ENCODE measurements around the gene PINLYP.
"Not testable (repeated sequence)": the region's sequence is repeated elsewhere in the genome, so short reads cannot be mapped to it uniquely, and the experiment has no call there.

PINLYP gene

GRCh38 chr19:43582495-43582894 is 6.9 kb downstream of the PINLYP start:
- no peak for DNase-seq (ENCODE audit: low read depth)

DNA sequence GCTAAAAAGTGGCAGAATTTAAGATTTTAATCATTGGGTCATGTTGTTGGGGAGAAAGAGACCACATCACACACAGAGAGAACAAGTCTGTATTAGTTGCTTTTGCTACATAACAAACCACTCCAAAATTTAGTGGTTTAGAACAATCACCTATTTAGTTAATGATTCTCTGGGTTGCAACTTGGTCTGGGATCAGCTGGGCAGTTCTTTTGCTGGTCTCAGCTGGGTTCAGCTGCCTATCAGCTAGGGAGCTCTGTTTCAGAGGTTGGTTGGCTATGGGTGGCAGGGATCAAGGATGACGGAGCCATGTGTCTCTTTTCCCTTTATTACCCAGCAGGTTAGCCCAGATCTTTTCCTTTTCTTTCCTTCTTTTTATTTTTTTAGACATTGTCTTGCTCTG is 8.9 kb downstream of the PINLYP start:
- no peak for DNase-seq (ENCODE audit: low read depth)

DNA sequence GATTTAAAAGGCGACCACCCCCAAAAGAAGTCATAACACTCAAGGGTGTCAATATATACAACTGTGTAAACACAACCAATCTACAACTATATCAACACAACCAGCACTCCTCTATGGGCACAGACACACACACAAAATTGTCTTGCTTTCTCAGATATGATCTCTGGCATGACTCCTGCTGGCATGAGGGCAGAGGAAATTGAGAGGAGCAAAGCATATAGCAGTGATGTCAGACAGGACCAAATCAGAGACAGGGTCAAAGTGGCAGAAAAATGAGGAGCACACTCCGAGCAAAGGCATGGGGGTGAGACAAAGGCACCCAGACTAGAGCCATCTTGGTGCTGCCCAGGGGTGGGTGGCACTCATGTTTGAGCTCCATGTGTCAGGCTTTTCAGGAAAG is 10.7 kb downstream of the PINLYP start:
- no peak for DNase-seq (ENCODE audit: low read depth)

DNA sequence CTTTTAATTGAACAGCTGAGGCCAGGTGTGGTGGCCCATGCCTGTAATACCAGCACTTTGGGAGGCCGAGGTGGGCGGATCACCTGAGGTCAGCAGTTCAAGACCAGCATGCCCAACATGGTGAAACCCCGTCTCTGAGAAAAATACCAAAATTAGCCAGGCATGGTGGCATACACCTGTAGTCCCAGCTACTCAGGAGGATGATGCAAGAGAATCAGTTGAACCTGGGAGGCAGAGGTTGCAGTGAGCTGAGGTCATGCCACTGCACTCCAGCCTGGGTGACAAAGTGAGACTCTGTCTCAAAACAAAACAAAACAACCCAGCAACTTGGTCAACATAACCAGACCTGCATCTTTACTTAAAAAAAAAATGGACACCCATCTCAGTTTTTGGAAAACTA is 11.4 kb downstream of the PINLYP start:
- not testable (repeated sequence) for DNase-seq (ENCODE audit: low read depth)

- DNase-seq (ENCODE audit: low read depth): no peak
Observed at GRCh38 chr19:43589277-43589676, 13.7 kb downstream of the PINLYP start.

DNA sequence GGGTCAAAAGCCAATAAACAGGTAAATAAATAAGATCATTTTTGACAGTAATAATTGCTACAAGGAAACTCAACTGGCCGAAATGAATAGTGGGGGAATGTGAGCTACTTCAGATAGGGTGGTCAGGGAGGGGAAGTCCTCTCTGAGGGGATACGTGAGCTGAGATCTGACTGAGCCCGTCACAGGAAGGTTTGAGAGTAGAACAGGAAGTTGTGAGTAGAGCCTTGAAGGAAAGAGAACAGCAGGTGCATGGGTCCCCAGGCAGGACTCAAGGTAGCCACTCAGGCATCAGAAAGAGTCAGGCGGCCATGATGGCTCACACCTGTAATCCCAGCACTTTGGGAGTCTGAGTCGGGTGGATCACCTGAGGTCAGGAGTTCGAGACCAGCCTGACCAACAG is 14.1 kb downstream of the PINLYP start:
- DNase-seq (ENCODE audit: low read depth): no peak

DNA sequence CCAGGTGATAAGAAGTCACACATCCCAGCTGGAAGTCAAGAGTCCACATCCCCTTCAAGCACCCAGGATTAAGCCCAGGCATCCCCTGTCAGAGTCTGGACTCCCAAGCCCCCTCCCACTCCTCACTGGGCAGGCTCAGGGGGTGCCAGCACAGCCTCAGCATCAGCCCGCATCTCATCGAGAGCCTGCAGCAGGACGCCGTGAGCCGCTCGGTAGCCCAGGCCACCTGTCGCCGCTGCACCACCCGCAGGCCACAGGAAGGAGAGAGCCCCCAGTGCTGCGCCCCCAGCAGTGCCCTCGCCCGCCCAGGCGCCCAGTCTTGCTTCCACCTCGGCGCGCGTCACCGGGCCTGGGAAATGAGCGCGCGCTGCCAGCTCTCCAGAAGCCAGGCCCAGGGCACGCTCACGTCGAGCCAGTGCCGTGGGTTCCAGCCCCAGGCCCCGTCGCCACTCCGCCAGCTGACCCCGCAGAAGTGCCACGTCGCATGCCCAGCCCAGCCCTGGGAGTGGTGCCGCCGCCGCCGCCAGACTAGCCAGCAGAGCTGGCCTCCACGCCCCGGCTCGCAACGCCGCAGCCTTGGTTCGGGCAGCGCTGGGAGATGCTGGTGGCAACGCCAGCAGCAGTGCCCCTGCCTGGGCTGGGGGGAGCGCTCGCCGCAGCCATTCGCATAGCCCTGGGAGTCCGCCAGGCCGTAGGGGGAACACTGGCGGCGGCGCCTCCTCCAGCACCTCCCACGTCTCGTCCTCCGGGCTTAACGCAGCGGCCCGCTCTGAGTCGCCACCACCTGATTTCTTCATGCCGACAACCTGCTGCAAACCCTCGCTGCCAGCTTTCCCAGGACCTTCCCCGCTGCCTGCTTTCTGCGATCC is 16.5 kb downstream of the PINLYP start:
- DNase-seq (ENCODE audit: low read depth): no peak

DNA sequence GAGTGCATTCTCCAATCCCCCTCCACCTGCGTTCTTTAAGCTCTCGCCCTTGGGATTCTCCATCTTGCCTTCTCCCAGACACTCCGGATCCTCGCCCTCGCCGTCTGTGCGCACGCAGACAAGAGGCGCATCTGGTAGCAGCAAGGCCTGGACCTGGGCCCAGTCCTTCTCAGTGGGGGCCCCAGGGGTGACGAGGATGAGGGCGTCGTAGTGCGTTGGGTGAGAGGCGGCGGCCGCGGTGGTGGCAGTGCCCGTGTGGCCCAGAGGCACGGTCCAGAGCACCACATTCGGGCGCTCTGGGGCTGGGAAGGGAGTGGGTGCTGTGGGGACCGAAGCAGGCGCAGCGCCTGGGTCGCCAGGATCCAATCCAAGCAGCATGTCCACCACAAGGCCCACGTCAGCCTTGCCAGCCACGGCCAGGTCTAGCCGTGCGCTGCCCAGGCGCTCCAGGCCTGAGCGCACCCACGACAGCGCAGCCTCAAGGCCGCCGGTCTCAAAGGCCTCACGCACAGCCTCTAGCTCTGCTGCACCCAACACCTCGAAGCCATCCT is 17.3 kb downstream of the PINLYP start:
- no peak for DNase-seq (ENCODE audit: low read depth)

DNA sequence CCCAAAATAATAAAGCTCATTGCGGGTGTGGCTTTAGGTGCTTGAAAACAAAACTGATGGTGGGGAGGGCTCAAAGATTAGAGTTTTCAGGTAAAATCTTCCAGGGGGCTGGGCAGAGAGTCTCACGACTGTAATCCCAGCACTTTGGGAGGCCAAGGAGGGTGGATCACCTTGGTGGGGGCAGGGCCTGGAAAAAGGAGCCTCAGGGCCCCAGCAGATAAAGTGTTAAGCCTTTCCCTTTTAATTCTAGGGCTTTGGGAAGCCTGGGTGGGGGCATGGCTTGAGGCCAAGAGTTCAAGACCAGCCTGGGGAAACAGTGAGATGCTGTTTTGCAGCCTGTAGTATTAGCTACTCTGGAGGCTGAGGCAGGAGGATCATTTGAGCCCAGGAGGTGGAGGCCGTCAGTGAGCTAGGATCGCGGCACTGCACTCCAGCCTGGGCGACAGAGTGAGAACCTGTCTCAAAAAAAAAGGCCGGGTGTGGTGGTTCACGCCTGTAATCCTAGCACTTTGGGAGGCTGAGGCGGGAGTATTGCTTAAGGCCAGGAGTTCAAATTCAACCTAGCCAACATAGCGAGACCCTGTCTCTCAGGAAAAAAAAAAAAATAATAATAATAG is 18.6 kb downstream of the PINLYP start:
- DNase-seq (ENCODE audit: low read depth): no peak

DNA sequence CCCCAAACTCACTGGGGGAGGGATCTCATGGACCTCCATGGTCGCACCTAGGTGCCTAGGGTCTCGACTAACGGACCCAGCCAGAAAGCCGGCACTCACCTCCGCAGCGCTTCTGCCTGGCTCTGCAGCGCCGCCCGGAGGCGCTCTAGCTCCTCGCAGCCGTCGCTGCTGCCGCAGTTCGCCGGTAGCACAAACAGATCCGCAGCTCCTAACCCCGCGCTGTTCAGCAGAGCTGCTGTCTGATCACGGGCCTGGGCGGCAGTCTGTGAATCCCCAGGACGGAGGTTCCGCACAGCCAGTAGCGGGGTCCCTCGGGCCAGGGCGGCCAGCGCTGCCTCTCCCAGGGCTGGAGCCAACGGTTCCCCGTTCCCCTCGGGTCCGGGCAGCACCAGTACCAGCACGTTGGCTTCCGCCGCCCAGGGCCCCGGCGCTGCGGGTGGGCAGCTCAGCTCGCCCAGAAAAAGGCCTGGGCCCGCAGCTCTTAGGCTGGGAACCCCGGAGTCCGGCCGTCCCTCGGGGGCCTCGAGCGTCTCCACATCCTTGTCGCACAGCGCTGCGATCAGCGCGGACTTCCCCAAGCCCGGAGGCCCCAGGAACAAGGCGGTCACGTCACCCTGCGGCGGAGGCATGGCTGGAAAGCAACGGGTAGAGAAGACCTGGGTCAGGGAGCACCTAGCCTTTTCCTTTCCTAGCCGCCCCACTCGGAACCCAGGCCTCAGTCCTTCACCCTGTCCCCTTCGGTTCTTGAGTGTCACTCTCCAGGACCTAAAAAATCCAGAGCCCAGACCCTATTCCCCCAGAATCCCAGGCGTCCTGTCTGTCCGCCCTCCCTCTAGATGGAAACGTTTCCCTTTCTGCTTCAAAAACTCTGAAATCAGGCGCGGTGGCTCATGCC is 19.4 kb downstream of the PINLYP start:
- no peak for DNase-seq (ENCODE audit: low read depth)

GRCh38 chr19:43595605-43595998 is 20.0 kb downstream of the PINLYP start:
- DNase-seq (ENCODE audit: low read depth): no peak

DNA sequence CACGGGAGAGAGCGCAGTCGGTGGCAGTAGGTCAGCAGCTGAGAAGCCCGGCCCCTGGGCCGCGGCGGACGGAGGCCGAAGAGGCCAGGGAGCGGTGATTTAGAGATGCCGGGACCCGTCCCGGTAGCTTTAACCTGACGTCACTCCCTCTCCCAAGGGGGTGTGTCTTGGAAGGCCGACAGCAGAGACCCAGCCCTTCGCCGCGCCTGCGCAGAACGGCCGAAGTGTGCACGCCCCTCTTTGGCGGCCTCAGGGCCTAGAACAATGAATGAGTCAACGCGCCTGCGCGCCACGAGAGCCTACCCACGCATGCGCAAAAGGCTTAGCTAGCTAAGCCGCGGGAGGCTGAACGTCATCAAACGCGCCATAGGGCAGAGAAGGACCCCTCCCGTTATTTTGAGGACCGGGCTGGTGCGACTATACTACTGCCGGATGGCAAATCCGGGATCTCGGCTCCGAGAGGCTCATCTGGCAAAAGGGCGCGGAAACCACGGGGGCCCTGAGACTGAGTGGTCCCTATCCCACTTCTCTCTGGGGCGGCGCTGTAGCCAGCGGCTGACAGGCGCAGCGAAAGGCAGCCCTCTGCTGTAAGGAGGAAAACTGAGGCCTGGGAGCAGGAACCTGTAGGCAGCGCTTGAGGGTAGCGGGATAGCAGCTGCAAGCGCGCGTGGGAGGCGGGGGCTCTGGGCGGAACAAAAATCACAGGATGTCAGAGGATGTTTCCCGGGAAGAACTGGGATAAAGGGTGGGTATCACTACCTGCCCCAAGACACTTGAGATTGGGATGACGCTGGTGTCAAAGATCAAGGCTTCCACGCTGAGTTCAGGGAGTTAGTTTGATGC is 20.6 kb downstream of the PINLYP start, which contains the start of the genes IRGQ and ZNF576:
Gene IRGQ (minus strand): TSS at position 136 of the 843 bp plus-strand sequence. CDS start 796 bp downstream, outside the sequence.
Gene ZNF576 (plus strand): TSS at position 597 of the 843 bp plus-strand sequence. CDS start 514 bp downstream, outside the sequence.
- peak; percentile 99 for DNase-seq (ENCODE audit: low read depth)

GRCh38 chr19:43596842-43597461 is 21.4 kb downstream of the PINLYP start:
- DNase-seq (ENCODE audit: low read depth): no peak

DNA sequence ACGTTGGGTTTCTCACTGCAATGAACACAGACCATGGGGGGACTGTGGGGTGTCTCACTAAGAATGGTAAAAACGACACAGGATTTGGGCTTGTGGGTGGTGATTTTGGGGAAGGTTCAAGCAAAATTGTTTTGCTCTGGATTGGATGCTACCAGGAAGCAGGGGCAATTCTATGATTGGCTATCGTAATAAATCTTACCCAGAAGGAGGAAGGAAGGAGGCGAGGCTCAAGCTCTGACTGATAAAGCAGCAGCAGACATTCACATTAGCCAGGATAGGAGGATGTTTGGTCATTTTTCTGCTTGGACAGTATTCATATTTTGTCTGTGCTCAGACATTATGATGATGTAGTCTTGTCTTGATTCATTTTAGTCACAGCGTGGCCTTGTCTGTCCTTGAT is 22.3 kb downstream of the PINLYP start:
- DNase-seq (ENCODE audit: low read depth): no peak

GRCh38 chr19:43598445-43599240 is 23.0 kb downstream of the PINLYP start:
- DNase-seq (ENCODE audit: low read depth): no peak

DNA sequence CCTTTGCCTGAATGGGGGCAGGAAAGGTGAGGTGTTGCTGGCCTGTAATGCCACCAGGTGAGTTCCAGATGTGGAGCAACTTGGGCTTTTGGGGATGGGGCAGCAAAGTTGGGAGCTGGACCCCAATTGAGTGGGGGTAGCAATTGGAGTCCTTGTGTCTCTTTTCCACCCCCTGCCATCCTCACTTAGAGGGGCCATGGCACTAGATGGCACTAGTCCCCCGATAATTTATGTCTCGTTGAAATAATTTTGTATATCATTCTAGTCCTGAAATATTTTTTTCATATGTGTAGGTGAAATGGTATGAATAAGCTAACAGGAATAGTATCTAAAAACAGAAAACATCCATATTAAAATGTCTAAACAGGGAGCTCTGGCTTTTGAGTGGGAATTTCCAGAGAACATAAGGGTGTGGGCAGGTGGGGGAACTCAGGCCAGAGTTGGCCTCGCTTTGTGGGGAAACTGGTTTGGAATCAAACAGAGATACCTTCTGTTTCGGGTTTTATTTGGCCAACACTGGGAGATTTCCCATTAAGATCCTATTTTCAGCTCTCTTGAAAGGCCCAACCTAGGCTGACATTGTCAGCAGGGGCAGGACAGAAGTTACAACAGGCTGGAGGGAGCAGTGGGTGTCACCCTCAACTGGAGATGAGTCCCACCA is 24.2 kb downstream of the PINLYP start:
- DNase-seq (ENCODE audit: low read depth): no peak

GRCh38 chr19:43600326-43600725 is 24.7 kb downstream of the PINLYP start:
- DNase-seq (ENCODE audit: low read depth): not testable (repeated sequence)

- no peak for DNase-seq (ENCODE audit: low read depth)
Observed at GRCh38 chr19:43605875-43606568, 30.4 kb downstream of the PINLYP start.
